ENCODE data around the gene EGR4.
A peak's percentile ranks its signal among the peaks of the same experiment; 100 is the strongest.

EGR4 gene

DNA sequence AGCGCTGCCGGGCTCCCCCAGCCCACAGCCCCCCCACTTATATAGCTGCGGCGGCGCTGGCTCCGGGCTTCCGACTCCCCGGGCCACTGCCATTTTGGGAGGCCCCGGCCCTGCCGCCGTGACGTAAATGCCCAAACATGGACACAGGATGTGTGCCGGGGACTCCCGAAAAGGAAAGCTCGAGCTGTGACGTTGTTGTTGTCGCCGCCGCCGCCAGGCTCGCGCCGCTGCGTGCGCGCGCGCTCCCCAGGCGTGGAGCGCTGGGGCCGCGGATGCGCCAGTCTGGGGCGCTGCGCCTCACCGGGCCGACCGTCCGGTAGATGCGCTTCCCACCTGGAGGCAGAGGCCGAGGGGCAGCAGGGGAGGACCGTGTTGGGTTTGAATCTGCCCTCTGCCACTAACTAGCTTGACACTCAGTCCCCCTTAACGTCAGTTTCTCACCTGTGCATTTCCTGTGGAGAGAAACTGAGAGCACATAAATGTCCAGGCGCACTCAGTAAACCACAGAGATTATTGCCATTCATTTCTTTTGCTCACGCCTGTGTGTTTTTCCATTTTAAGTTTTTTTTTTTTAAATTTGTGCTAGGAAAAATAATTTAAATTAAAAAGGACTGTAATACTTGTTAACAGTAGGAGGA lies at the start of gene EGR4:
Gene EGR4 (minus strand): TSS at position 15 of the 638 bp plus-strand sequence. CDS start 231 bp downstream, outside the sequence.
- peak; percentile 88 for DNase-seq

DNA sequence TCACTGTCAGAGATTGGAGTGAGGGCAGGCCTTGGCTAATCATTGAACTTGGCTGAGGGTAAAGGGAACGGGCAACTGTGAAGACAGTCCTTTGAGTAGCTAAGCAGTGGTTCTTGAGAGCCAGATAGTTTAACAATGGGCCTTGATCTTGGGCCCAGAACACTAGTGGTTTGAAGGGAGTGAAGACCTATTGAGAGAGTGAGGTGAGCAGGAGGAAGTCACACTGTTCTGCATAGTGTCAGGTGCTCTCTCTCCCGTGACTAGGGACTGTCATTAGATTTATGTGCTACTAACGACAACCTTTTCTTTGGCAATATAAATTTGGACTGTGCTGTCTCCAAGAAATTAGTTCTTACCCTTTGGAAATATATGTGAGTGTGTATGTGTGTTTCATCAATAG lies 47.7 kb upstream of the EGR4 start:
- no peak for DNase-seq

DNA sequence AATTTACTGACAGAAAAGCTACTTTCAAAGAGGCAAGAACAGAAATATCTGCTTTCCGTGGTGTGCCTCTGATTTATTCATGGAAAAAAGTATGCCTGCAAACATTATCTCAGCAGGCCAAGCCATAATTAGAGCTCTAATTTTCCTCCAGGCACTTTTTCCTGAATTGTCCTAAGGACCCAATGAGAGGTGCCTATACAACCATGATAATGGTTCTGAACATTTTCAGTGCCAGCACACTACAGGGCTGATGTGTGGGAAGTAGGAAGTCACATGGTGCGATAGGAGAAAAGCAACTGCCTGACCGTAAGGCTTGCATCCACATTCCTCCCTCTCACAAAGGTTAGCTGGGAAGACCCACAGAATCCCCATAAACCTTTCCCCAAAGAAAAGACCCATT lies 45.9 kb upstream of the EGR4 start:
- no peak for DNase-seq

DNA sequence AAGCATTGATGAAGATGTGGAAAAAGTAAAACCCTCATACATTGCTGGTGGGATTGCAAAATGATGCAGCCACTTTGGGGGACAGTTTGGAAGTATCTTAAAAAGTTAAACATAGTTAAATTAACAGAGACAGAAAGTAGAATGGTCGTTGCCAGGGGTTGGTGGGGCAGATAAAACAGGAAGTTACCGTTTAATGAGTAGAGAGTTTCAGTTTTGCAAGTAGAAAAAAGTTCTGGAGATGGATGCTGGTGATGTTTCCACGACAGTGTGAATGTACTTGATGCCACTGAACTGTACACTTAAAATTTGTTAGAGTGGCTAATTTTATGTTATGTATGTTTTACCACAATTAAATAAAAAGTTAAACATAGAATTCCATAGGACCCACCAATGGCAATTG lies 44.5 kb upstream of the EGR4 start:
- DNase-seq, result no peak

DNA sequence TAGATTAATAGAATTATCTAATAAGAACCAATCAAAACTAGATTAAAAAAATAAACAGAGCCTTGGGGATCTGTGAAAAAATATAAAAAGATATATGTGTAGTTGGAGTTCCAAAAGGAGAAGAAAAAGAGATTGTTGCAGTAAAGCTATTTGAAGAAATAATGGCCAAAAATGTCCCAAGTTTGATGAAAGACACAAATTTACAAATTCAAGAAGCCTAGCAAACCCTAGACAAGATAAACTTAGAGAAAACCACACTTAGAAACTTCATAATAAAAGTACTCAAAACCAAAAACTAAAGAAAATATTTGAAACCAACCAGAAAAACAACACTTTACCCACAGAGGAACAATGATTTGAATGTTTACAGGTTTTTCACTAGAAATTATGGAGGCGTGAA lies 41.3 kb upstream of the EGR4 start:
- no peak for DNase-seq

DNA sequence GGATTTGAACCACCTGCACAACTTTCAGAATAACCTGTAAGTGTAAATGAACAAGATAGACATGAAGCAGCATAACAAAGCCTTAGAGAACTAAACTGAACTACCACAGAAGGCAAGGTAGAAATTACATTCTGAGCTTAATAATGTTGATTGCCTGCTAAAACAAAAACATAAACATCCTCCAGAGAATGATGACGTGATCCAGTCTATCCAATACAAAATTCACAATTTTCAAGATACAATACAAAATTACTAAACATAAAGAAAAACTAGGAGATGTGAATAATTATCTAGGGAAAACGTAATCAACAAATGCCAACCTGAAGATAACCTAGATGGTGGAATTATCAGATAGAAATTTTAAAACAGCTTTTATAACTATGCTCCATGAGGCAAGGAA lies 40.7 kb upstream of the EGR4 start:
- no peak for DNase-seq

DNA sequence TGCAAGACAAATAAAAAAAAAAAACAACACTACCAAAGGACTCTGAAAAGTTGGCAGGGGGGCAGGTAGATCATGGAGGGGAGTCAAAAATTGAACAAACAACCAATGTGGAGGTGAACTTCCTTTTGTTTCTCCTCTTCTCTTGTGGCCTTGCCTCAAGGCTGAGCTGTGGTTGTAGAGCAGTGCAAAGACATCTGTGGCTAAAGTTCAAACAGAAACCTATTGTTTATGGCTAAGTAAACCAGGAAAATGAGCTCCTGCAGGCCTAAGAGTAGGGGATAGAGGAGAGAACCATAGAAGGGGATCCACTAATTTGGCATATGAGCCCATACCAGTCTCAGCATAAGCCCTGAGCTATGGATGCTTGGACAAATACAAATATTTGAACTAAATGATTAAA lies 40.2 kb upstream of the EGR4 start:
- DNase-seq, result no peak

DNA sequence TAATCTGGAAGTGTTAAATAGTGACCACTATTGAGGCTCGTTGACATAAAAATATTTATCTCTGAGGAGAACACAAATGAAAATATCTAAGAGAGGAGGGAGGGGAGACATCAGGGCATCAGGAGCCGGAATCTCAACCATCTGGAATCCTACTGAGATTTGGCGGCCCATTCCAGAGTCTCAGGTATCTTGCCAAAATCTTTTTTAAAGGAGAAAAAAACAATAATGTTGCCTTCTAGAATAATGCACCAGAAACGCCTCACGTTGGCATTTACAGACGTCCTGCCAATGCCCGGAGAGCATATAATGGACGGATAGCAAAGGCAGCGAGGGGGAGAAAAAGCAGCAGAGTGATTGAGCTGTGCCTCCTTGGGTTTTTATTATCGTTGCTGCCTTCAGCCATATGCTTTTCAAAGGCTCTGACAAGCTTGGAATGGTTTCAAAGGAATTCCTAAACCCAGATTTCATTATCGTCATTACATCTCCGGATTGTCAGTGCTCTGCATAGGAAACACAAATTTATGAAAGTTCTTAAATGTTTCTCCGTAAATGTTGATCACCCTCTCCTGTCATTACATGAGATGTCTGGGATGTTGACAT lies 30.9 kb upstream of the EGR4 start:
- DNase-seq, result no peak

DNA sequence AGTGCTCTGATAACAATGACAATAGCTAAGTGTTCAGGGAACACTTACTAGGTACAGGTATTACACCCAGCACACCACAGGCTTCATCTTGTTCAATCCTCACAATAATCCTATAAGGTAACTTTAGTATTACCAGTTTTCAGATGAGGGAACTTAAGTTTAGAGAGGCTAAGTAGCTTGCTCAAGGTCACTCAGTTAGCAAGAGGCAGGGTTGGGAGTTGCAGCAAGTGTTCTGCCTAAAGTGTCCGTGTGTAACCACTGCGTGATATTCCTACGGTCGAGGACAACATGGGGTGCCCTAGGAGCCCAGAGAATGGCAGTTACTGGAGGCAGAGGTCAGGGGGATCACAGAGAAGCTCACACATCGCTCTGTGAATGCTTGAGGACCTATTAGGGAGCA lies 30.2 kb upstream of the EGR4 start:
- no peak for DNase-seq

DNA sequence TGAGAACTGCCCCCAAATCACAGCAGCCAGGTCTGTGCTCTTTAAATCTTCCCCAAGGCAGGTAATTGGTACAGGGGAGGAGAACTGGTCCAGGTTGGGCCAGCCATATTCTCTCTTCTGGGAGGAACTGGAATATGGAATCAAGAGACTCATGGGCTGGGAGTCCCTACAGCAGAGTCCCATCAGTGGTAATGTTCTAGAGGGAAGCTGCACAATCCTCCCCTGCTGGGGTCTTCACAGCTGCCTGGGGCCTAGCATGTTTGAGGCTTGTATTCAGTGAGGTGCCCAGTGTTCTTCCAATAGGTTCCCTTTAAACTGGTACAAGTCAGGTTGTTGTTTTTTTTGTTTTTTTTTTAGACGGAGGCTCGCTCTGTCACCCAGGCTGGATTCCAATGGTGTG lies 21.1 kb upstream of the EGR4 start:
- no peak for DNase-seq

DNA sequence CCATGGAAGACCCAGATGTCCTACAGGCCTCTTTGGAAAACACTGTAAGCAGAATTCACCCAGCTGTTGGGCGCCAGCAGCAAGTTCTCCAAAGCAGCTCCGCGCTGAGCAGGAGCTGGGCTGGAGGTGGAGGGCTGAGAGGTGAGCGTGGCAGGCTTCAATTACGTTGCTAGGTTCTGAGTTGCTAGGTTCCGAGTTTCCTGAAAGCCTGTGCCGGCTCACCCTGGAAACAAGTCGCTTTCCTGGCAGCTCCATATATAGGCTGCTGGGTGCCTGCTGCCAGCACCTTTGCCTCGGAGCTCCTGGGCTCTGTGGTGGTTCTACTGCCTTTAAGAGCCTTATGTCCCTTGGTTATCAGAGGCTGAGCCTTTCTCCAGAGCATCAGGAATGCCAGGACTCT lies 14.4 kb upstream of the EGR4 start:
- peak; percentile 22 for DNase-seq

DNA sequence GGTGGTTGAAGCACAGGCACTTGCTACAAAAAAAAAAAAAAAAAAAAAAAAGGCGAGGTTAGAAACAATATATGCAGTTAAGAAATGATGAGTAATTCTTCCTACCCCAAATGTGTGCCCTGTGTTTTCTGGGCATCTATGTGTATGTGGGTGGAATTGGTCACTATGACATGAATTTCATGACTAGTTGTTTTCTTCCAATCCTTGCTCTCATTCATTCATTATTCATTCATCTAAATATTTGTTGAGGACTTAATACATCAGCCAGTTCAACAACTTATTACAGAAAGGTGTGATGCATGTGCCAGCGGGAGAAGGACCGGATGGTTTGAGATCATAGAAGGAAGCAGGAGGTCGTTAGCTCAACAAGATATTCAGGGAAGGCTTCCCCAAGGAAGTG lies 8.3 kb upstream of the EGR4 start:
- DNase-seq, result no peak

DNA sequence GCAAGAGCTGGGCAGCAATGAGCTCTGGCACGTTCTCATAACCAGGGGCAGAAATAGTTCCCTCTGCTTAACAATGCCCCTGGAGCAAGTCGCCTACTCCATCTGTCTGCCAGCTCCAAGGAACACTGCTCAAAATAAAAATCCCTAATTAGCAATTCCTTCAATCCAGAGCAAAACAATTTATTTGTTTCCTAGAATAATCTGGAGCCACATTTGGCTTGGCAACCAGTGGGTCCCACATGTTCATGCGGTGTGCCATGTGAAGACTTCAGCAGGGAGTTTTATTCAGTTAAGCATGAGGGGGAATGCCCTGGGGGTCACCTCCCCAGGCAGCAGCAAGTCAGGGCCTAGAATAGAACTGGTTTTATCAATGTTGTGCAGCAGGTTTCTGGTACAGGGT lies 7.6 kb upstream of the EGR4 start:
- DNase-seq, result peak; percentile 19

DNA sequence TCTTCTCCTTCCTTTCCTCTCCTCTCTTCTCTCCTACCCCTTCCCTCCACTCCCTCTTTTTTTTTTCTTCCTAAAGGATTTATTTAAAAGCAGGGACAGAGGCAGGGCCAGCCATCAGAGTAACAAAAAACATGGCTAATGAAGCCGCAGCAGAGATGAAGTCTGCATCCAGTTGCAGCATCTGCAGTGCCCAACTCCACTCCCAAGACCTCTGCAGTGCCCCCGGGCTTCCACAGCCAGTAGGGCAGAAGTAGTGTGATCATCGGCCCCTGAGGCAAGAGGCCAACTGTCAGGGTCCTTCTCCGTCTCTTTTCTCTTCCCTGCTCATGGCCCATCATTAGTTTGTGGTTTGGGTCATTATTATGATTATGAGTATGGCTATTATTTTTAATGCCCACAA lies 4.2 kb upstream of the EGR4 start:
- DNase-seq, result peak; percentile 45

DNA sequence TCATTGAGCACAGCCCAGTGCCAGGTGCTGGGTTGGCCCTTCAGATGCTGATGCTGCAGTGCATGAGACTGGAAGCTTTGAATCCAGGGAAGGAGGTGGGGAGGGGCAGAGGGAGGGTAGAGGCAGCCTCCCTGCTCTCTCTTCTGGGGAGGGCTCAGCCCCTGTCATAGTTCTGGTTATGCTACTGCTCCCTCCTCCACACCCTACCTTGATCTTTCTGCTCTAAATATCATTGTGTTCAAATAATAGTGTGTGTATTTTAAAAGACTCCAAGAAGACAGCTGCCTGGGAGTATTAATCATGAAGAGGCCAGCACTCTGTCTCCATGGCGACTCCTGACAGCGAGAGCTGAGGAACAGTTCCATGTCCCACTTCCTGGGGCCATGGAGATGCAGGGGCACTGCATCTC lies 3.8 kb upstream of the EGR4 start:
- DNase-seq, result peak; percentile 57

DNA sequence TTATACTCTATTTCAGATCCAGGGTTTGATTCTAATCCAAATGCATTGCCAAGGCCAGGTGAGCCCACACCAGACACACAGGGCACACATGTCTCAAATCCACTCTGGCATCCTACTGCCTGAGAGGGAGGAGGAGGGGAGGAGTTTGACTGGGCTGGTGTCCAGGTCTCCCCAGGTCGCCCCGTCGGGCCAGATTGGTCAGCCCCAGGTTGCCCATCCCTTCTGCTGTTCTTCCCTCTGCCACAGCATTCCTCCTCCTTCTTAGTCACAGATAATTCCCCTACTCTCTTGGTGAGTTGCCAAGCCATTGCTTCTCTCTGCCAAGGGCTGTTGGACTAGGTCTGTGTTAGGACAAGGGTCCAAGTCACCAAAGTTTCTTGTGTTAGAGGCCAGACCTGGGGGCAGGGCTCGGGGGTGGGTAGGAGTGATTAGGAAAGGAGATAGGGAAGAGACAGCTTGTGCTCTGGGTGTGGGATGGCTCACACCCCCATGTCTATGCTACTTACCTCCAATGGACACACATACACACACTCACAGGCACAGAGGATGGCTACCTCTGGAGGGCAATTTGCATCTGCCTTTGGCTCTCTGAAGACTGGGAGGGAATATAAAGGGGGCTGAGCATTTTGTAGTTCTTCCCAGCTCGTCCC lies 2.5 kb upstream of the EGR4 start:
- DNase-seq, result peak; percentile 52

DNA sequence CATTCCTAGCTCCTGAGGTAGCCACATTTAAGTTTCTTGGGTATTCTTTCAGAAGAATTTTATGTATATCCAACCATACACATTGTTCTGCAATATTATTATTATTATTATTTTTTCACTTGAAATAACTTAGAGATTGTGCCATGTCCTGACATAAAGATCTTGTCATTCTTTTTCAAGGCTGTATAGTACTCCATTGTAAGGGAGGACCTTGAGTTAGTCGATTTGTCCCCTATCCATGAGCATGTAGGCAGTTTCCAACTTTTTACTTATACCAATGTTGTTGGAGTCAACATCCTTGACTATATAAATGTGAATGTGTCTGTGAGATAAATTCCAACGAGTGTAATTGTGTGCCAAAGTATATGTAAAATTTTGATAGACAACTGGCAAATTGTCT lies 891 bp upstream of the EGR4 start:
- no peak for DNase-seq

DNA sequence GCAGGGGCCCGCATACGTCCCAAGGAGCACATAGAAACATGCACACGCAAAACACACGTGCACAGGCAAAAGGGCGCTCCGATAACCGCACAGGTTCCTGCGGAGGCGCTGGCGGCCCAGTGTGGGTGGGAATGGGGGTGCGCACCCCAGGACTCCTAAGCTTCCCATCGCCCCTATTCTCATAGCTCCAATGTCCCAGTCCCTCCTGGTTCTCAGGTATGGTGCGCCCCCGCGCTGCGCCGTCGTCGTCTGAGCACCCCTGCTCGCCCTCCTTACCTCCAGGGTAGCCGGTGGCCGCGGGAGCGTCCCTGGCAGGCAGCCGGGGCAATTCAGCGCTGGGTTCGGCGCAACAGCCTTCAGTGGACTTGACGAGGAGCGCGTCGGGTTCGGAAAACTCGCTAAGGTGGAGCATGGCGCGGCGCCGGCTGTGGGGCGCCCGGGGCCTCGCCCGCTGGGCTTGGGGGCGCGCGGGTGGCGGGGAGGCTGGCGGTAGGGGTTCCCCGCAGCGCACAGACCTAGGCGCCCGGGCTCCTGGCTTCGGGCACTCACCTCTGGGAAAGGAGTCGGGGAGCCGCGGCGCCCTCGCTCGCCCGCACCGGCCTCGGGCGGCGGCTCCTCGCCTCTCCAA lies 328 bp downstream of the EGR4 start:
- peak; percentile 55 for DNase-seq

DNA sequence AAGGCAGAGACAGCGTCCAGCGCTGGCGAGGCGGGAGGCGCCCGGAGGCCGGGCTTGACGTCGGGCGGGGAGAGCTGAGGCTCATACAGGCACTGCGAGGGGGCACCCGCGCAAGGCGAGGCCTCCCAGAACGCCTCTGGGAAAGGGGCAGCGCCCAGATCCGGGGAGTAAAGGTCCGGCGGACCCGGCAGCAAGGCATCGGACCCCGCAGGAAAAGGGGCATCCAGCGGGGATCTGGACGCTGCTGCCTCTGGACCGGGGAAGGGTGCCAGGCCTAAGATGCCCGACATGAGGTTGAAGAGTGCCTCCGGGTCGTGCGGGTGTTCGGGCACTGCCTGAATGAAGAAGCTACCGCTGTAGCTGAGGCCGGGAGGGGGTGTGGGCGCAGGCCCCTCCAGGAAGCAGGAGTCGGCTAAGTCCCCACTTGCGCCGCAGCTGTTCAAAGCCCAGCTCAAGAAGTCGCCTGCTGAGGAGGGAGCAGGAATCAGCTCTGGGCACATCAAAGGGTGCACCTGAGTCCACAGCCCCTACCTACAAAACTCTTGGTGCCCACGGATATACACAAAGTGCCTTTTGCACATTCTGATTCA lies 937 bp downstream of the EGR4 start:
- DNase-seq, result peak; percentile 40

DNA sequence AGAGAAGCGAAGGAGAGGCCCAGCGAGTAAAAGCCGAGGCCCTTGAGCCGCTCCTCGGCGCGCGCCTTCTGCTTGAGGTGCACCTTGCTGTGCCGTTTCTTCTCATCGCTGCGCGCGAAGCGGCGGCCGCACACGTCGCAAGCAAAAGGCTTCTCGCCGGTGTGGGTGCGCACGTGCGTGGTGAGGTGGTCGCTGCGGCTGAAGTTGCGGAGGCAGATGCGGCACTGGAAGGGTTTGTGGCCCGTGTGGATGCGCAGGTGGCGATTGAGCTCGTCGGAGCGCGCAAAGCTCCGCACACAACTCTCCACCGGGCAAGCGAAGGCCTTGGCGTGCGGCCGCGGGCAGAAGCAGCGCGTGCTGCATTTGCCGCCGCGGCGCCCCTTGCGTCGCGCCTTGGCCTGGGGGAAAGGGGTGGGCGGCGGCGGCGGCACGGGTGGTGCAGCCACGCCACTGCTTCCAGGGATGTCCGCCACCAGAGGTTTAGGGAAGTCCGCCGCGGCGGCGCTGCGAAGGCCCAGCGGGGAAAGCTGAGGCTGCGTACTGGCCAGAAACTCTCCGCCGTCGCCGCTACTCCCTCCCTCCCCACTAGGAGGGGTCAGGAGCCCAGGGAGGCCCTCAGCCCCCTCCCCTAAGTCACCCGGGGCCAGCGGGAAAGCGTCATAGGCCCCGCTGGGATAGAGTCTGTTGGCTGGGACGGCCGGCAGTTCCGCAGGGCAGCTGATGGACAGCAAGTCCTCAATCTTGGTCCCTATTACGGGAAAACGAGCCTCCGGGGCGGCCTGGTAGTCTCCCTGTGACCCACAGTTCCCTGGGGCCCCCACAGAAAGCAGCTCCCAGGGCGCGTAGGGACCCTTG lies 1.7 kb downstream of the EGR4 start:
- peak; percentile 80 for DNase-seq

DNA sequence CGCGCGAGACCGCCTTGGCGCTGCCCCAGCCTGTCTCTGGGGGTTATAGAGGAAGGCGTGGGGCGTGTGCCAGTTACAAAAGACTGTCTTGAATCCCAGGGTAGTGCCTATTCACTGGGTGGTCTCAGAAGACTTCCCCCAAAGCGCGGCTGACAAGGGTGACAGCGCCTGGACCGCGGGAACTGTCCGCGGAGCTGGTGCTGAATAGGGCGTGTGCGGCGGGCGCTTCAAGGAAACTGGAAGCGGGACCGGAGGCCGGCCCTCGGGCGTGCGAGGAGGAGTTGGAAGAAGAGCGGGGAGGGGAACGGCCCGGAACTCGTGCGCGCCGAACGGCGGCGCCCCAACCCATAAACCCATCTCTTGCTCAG lies 2.3 kb downstream of the EGR4 start:
- DNase-seq, result peak; percentile 85

DNA sequence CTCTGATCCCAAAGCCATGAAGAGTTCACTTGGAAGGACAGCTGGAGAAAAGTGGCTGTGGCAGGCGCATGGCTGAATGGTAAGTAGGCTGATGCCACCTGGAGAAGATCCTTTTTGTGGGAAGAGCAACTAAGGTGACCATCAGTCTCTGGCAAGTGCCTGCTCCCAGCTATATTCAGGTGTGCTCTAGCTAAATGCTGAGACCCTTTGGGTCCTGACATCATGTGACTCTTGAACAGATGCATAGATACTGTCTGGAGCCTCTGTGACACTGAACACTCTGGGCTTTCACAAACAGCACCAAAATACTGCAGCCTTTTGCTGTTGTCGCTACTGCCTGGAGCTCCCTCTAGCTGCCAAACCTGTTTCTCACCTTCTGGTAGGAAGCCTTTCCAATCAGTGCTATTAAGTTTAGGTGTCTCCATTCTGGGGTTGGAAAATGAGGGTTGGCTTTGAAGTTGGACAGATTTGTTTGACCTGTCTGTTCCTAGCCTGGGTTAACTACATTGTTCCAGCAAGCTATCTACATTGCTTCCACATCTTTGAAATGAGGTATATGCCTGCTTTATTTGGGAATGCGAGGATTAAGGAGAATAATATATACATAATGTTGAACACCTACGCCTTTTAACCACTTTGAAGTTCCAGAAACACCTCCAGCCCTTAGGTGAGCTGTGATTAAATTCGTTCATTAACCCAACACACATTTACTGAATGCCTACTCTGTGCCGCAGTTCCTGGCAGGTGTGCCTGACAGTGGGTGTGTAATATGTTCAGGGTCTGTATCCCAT lies 3.1 kb downstream of the EGR4 start:
- peak; percentile 70 for DNase-seq

Measured in islet precursor cell (in vitro differentiated cells).